Jurkat, Clone E6-1 (cell line): Measurements from ENCODE around the gene ITPKA.

Experiments
- DNase-seq: peaks from one replicate; pipeline ENCODE4 v3.0.0-alpha.2; 2011; ENCODE audit warnings: low read depth, low spot score
- H3K4me3 ChIP-seq: 2 replicates; pipeline ENCODE4 v1.5.1; 2011; ENCODE audit warnings: mild to moderate bottlenecking, low read length, control low read depth, moderate library complexity

The ITPKA gene

DNA sequence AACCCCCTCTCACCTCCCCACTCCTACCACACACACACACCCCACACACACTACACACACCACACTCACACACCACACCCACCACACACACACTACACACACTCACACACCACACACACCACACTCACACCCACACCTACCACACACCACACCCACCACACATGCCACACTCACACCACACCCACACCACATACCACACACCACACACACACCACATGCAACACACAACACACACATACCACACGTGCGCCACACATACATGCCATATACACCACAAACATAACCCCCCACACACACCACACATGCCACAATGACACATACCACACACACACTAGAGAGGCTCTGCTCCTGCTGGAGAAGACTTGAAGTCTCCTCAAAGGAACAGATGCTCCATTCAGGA is 5.9 kb upstream of the ITPKA start:
- no peak overlapping the region for H3K4me3 ChIP-seq
- peak; percentile 42 for DNase-seq

DNA sequence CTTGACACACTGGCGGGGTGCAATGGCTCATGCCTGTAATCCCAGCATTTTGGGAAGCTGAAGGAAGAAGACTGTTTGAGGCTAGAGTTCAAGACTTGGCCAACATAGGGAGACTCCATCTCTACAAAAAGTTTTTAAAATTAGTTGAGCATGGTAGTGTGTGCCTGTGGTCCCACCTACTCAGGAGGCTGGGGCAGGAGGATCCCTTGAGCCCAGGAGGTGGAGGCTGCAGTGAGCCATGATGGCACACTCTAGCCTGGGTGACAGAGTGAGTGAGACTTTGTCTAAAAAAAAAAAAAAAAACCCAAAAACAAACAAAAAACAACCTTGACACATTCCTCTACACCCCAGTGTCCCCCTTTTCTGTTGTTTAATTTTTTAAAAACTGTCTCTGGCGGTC is 4.0 kb upstream of the ITPKA start:
- no peak overlapping the region for H3K4me3 ChIP-seq
- DNase-seq: no peak

DNA sequence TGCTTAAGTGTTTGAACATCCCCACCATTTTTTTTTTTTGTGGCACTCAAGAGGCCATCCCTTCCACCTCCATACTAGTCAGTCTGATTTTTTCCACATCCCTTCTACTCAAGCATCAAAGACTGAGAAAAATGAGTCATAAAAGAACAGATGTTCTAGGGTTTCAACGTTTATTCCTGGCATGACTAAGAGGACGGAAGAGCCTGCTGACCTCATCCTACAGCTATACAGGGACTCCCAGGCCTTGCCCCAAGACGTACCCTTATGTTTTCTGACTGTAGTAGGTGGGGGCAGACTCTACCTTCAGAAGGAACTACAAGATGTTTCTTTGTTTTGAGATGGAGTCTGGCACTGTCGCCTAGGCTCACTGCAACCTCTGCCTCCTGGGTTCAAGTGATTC is 3.3 kb upstream of the ITPKA start:
- H3K4me3 ChIP-seq: no peak overlapping the region
- DNase-seq: peak; percentile 90

DNA sequence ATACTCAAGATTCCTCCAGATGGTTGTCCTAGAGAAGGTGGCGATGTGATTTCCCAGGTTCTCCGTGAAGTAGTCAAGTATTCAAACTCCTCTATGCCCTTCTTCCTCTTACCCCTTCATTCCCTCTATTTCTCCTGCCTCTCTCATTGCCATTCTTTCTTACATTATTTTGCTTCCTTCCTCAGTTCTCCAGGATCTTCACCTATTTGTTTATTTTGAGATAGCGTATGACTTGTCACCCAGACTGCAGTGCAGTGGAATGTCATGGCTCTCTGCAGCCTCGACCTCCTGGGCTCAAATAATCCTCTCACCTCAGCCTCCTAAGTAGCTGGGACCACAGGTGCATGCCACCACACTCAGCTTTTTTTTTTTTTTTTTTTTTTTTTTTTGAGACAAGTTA is 1.8 kb upstream of the ITPKA start:
- no peak overlapping the region for H3K4me3 ChIP-seq
- no peak for DNase-seq

DNA sequence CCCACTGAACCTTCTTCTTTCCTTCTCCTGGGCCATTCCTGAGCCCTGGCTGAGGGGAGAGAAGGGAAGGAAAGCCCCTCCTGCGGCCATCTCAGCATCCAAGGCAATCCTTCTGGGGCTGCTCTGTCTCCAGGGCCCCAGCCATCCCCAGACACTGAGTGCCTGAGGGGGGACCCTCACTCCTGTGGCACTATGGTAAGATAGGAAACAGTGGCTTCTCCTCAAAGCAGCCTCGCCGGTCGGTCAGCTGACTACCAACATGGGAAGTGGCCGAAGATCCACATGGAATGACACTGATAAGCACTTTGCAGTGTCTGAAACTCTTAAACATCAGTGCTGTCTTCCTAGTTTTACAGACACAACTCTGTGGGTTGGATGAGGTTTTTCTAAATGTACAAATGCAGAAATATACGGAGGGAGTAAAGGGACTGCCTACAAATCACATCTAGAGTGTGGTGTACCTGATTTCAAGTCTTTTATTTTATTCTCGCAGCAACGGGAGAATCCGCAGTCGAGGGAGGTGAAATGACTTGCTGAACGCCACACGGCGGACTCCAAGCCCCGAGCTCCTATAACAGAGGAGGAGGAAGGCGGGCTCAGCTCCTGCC is 973 bp upstream of the ITPKA start:
- DNase-seq: no peak
- peak overlapping the region; percentile 61 for H3K4me3 ChIP-seq

DNA sequence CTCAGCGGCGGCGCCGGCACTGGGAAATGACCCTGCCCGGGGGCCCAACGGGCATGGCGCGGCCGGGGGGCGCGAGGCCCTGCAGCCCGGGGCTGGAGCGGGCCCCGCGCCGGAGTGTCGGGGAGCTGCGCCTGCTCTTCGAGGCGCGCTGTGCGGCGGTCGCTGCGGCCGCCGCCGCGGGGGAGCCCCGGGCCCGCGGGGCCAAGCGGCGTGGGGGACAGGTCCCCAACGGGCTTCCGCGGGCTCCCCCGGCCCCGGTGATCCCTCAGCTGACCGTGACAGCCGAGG is 172 bp downstream of the ITPKA start:
- H3K4me3 ChIP-seq: peak overlapping the region; percentile 44
- DNase-seq: no peak

DNA sequence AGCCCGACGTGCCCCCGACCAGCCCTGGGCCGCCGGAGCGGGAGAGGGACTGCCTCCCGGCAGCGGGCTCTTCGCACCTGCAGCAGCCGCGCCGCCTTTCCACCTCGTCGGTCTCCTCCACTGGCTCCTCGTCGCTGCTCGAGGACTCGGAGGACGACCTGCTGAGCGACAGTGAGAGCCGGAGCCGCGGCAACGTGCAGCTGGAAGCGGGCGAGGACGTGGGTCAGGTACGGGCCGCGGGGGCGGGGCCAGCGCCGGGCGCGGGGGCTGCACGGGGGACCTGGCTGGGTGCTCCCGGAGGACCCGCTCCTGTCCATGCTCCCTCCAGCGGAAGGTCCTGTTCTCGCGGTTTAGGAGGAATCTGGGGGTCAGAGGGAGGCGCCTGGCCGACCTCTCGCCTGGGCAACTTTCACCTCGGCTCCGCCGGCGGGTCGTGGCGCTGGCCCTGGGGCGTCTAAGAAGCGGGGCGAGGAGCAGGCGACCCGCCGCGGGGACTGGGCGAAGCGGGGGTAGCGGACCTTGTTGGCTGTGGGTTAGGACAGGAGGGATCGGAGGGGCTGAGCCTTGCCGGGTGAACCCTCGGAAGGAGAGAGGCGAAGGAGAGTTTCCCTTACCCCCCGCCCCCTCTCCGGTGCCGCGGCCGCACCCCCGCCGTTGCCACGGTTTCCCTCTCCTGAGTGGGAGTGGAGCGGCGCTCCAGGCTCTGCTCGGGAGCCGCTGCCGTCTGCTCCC is 682 bp downstream of the ITPKA start:
- H3K4me3 ChIP-seq: peak overlapping the region; percentile 44
- no peak for DNase-seq

DNA sequence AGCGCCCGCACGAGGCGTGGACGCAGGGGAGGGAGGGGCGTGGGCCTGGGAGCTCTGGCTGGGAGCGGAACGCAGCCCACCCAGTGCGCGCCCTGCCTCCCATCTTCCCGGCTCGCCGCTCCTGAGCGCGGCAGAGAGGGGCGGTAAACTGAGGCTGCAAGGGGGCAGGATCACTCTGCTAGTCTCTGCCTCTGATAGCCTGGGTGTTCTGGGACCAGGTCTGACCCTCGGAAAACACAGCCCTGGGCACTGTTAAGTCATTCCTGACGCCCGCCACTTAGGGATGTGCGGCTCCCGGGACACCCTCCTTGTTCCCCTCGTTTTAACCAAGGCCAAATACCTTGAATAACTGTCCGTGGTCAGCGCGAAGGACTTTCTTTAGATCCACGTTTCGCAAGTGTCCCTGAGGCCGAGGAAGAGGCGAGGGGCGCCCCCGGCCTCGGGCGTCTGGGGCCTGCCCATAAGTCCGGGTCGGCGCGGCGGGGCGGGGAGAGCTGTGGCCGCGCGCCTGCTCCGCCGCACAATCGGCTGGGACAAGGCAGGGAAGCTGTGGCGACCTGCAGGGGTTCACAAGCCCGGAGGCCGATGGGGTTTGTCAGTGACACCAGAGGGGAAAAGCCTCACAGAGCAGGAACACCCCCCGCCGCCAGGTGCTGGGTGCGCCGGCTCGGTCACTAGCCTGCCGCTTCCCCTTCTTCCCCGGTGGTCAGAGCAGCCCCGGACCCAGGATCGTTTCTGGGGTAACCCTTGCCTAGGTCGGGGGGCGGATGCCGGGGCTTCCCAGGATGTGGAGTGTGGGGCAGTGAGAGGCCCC is 1.5 kb downstream of the ITPKA start:
- no peak overlapping the region for H3K4me3 ChIP-seq
- no peak for DNase-seq

DNA sequence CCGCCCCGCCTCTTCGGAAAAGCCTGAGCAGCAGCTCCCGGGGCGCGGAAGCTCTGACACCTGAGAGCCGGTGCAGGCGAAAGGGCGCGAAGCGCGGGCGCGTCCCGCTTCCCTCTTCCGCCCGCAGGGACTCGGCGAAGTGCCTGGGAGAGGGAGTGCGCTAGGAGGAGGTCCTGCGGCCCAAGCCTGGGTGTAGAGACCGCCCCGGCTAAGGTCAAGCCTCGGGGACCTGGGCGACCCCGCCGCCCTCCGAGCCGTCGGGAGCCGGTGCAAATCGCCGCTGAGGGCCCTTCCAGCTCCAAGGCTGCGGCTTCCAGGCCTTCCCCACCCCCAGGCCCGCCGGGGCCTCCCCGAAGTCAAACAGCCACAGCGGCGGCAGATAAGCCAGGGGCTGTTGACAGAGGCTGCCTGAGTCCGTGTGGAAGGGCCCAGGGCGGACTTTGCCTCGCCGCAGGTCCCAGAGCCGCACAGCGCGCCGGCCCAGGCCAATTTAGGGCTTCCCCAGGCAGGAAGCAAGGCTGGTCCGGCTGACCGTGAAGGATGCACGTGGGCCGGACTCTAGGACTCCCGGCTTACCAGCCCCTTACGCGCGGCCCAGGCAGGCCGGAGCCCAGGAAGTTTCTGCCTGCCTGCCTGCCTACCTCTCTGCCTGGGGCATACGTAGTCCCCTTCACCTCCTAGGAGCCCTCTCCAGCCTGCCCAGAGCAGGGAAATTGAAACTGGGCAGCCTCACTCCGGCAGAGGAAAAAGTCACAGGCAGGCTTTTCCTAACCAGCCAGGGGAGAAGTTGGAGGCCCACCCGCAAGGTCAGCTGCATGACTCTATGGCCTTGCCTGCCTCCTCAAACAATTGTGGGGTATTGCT is 2.3 kb downstream of the ITPKA start:
- H3K4me3 ChIP-seq: no peak overlapping the region
- DNase-seq: no peak

DNA sequence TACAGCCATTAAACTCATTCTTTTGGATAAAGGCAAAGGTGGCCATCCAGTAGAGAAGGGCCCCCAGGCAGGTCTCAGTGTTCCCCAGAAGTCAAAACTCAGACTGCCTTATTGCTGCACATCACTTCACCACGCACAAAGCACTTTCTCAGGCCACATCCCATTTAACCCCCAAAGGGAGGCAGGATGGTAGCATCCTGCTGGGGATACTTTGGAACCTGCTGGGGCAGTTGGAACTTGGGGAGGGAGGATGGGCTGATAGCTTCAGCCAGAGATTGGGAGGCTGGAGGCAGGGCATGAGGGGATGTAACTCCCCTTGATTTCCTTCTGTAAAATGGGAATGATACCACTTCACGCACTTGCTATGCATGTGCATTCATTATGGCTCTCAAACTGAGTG is 5.0 kb downstream of the ITPKA start:
- no peak for DNase-seq
- H3K4me3 ChIP-seq: no peak overlapping the region

DNA sequence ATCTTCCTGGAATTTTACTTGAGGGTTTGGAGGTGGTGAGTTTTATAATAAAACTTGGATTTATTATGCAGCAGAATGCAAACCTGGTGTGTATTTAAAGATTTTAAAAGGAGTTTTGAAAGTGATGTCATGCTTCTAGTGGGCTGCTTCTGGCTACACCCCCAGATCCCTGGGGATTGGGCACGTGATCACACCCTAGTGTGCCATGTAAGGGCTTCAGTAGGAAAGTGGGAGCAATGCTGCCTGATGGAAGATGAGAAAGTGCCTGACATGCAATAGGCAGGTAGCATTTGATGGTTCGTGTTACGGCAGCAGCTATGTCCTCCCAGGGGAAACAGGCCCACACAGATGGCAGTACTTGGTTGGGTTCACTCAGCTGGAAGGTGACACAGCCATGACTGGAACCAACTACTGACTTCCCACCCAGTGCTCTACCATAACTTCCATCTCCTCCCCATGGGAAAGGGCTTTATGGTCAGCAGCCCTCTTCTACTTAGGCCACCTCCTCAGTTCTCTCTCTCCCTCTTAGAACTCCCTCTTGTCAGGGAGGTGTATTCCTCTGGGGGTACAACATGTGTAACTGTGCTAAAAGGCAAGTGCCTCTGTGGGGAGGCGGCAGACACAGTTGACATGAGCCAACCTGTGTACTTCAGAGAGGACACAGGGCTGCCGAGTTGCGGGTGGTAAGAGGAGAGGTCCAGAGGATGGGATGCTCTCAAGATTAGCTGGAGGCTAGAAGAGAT is 5.6 kb downstream of the ITPKA start:
- H3K4me3 ChIP-seq: no peak overlapping the region
- DNase-seq: no peak

DNA sequence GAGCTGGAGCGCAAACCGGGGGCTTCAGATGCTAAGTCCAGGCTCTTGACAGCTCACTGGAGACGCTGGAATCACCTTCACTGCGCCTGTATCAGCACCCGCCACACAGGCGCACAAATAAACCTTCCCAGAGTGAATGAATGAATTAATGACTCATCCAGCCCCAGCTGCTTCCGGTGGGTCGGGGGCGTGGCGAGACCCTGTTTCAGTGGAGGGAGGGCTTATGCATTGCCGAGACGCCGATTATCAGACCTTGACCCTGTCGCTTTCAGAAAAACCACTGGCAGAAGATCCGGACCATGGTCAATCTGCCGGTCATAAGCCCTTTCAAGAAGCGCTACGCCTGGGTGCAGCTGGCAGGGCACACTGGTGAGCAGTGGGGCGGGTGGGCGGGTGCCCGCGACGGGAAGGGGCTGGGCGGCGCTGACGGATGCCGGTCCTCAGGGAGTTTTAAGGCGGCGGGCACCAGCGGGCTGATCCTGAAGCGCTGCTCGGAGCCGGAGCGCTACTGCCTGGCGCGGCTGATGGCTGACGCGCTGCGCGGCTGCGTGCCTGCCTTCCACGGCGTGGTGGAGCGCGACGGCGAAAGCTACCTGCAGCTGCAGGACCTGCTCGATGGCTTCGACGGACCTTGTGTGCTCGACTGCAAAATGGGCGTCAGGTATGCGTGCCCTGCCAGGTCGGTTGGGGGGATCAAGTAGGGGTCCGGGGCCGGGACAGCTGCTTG is 7.7 kb downstream of the ITPKA start:
- peak overlapping the region; percentile 32 for H3K4me3 ChIP-seq
- DNase-seq: no peak

DNA sequence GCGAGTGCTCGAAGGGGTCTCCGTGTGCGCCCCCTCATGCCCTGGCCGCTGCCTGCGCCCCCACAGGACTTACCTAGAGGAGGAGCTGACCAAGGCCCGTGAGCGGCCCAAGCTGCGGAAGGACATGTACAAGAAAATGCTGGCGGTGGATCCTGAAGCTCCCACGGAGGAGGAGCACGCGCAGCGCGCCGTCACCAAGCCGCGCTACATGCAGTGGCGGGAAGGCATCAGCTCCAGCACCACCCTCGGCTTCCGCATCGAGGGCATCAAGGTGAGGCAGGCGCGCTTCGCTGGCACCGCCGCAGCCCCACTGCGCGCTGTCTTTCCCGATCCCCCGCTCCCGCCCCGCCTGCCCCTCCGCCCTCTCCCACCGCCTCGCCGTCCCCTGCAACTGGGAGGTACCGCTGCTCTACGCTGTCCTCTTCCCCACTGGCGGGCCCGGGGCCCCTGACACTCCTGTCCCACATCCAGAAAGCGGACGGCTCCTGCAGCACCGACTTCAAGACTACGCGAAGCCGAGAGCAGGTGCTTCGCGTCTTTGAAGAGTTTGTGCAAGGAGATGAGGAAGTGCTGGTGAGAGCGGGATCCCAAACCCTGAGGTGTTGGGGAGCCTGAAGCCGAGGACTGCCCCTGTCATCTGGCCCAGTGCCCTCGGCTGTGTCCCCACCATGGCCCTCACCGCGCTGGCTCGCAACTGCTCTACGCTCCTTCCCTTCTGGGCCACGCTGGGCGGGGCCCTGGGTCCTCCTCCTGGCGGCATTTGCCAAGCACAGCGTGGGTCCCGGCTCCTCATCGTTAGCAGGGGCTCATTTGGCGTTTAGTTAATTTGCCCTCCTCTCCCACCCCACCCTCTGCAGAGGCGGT is 8.5 kb downstream of the ITPKA start:
- DNase-seq: no peak
- H3K4me3 ChIP-seq: peak overlapping the region; percentile 32

DNA sequence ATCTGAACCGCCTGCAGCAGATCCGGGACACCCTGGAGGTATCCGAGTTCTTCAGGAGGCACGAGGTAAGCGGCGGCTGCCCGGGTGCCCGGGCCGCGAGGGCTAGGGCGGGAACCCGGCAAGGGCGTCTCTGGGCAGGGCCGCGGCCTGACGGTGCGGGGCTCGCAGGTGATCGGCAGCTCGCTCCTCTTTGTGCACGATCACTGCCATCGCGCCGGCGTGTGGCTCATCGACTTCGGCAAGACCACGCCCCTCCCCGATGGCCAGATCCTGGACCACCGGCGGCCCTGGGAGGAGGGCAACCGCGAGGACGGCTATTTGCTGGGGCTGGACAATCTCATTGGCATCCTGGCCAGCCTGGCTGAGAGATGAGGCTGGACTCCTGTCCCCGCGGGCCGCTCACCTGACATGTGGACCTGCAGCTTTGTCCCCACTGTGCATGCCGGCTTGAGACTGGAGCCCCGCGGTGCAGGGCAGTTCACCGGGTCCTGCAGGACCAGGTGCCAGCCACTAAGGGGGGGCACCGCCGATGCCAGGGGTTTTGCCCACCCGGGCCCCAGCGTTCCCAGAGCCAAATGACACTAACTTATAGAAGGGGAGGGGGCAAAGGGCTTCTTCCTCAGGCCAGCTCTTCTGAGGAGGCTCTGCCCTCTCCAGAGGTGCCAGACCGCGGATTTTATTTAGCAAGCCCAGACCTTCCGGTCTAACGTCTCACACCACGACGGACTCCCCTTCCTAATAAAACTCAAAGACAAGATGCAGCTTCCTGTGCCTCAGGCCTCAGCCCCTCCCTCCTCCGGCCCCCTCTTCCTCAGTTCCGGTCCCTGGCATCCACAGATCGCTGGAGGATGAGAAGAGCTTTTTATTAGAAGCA is 9.4 kb downstream of the ITPKA start:
- no peak overlapping the region for H3K4me3 ChIP-seq
- no peak for DNase-seq

DNA sequence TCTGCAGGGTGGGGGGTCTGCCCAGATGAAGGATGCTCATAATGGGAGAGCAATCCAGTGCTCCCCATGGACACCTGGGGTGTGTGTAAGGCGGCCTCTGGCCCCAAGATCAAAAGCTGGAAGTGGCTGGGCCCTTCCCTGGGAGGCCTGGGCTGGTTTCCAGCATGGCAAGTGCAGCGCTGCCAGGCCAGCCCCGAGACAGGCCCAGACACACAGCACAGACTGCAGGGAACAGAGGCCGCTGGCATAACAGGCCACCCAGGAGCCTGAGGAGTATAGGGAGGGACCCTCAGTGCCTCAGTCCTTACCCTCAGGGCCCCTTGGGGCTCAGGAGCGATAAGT is 10.0 kb downstream of the ITPKA start:
- no peak overlapping the region for H3K4me3 ChIP-seq

DNA sequence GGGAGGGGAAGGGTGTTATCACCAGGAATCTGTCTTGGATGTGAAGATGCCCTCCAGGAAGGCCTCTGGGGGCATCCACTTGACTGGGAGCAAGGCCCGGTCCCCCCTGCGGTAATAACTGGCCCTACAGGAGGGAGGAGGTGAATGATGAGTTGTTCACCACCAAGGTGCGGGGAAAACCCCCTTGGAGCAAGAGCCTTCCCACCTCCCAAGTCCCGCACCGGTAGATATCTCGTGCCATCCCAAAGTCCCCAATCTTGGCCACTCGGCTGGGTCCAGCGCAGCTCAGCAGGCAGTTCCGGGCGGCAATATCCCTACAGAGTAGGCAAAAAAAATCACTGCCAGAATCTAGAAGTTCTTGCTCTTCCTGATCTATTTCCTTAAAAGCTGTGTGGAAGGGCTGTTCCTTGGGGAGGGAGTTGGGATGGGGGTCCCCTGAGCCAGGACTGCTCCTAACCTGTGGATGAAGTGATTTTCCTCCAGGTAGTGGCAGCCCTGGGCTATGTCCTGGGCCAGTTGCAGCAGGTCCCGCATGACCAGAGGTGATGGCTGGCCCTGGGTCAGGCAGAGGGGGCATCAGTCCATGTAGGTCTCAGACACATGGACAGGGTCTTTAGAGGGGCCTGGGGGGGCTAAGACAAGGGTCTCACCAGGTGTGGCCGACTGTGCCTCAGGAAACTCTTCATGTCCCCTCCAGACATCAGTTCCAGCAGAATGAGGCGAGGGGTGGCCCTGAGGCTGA is 11.2 kb downstream of the ITPKA start:
- no peak for DNase-seq
- H3K4me3 ChIP-seq: no peak overlapping the region

More for the DNA sequence above, 10.0 kb downstream of the ITPKA start:
- no peak for DNase-seq
